ENCODE results near the gene STARD13. TPM values are rescaled to one million over a fixed set of nuclear protein-coding genes. Genes with fewer than 3 reads are reported as not detected.
A peak's percentile ranks its signal among the peaks of the same experiment; 100 is the strongest.

The STARD13 gene
- total RNA-seq, 1 donor from 2014 or later = 37.6 TPM

- Mint-ChIP-seq H3K36me3 (ENCODE audit: low read depth) (peaks cover 36% of the 10 kb centered on the region), H3K4me3 (ENCODE audit: unreplicated experiment) (no peak overlapping the region), H3K9me3 (ENCODE audit: low read depth) (no peaks in the 10 kb centered on the region), H3K27ac (ENCODE audit: unreplicated experiment) (peak overlapping the region; percentile 19), H3K4me1 (ENCODE audit: low read depth) (peaks cover 54% of the 10 kb centered on the region), H3K27me3 (ENCODE audit: low read depth) (no peaks in the 10 kb centered on the region)
- TF ChIP-seq, protein P1, sequence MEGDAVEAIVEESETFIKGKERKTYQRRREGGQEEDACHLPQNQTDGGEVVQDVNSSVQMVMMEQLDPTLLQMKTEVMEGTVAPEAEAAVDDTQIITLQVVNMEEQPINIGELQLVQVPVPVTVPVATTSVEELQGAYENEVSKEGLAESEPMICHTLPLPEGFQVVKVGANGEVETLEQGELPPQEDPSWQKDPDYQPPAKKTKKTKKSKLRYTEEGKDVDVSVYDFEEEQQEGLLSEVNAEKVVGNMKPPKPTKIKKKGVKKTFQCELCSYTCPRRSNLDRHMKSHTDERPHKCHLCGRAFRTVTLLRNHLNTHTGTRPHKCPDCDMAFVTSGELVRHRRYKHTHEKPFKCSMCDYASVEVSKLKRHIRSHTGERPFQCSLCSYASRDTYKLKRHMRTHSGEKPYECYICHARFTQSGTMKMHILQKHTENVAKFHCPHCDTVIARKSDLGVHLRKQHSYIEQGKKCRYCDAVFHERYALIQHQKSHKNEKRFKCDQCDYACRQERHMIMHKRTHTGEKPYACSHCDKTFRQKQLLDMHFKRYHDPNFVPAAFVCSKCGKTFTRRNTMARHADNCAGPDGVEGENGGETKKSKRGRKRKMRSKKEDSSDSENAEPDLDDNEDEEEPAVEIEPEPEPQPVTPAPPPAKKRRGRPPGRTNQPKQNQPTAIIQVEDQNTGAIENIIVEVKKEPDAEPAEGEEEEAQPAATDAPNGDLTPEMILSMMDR (IDR thresholded peaks at IDR 0.05) = no peak
- no peak for DNase-seq (ENCODE audit: low spot score)
Measured at GRCh38 chr13:33116321-33117010, 169.1 kb downstream of the STARD13 start.

GRCh38 chr13:33115274-33115673, 170.3 kb downstream of the STARD13 start:
- no peak for DNase-seq (ENCODE audit: low spot score)
- Mint-ChIP-seq H3K4me3 (ENCODE audit: unreplicated experiment) (no peak overlapping the region), H3K4me1 (ENCODE audit: low read depth) (peaks cover 58% of the 10 kb centered on the region), H3K36me3 (ENCODE audit: low read depth) (peaks cover 37% of the 10 kb centered on the region), H3K9me3 (ENCODE audit: low read depth) (no peaks in the 10 kb centered on the region), H3K27me3 (ENCODE audit: low read depth) (no peaks in the 10 kb centered on the region), H3K27ac (ENCODE audit: unreplicated experiment) (no peak overlapping the region)
- TF ChIP-seq, protein P1 (IDR thresholded peaks at IDR 0.05) = no peak

GRCh38 chr13:33114146-33114545, 171.4 kb downstream of the STARD13 start:
- TF ChIP-seq, protein P1 (IDR thresholded peaks at IDR 0.05) = no peak
- H3K36me3 Mint-ChIP-seq (ENCODE audit: low read depth) = peaks cover 43% of the 10 kb centered on the region
- H3K4me1 Mint-ChIP-seq (ENCODE audit: low read depth) = peaks cover 56% of the 10 kb centered on the region
- no peak overlapping the region for H3K4me3 Mint-ChIP-seq (ENCODE audit: unreplicated experiment)
- H3K9me3 Mint-ChIP-seq (ENCODE audit: low read depth) = no peaks in the 10 kb centered on the region
- H3K27me3 Mint-ChIP-seq (ENCODE audit: low read depth) = no peaks in the 10 kb centered on the region
- no peak overlapping the region for H3K27ac Mint-ChIP-seq (ENCODE audit: unreplicated experiment)
- DNase-seq (ENCODE audit: low spot score) = no peak

DNA sequence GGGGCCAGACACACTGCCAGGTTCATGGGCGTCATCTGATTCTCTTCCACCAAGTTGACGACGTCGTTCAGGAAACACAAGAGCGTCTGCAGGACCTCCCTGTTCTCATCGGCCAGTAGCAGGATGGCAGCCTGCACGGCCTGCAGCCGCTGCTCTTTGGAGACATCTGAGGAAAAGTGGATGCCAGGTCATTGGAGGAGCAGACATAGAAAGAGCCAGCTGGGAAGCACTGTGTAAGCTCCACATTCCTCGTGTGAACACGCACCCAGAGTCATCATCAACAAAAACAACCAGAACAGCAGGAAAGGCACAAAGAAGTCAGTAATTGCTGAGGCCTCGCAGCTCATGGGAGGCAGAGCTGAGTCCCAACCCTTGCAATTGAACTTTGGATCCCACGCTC, 172.8 kb downstream of the STARD13 start:
- H3K4me3 Mint-ChIP-seq (ENCODE audit: unreplicated experiment) = no peak overlapping the region
- H3K4me1 Mint-ChIP-seq (ENCODE audit: low read depth) = peaks cover 58% of the 10 kb centered on the region
- no peaks in the 10 kb centered on the region for H3K9me3 Mint-ChIP-seq (ENCODE audit: low read depth)
- DNase-seq (ENCODE audit: low spot score) = no peak
- H3K27me3 Mint-ChIP-seq (ENCODE audit: low read depth) = no peaks in the 10 kb centered on the region
- peaks cover 47% of the 10 kb centered on the region for H3K36me3 Mint-ChIP-seq (ENCODE audit: low read depth)
- TF ChIP-seq, protein P1 (IDR thresholded peaks at IDR 0.05) = no peak
- peak overlapping the region; percentile 9 for H3K27ac Mint-ChIP-seq (ENCODE audit: unreplicated experiment)

DNA sequence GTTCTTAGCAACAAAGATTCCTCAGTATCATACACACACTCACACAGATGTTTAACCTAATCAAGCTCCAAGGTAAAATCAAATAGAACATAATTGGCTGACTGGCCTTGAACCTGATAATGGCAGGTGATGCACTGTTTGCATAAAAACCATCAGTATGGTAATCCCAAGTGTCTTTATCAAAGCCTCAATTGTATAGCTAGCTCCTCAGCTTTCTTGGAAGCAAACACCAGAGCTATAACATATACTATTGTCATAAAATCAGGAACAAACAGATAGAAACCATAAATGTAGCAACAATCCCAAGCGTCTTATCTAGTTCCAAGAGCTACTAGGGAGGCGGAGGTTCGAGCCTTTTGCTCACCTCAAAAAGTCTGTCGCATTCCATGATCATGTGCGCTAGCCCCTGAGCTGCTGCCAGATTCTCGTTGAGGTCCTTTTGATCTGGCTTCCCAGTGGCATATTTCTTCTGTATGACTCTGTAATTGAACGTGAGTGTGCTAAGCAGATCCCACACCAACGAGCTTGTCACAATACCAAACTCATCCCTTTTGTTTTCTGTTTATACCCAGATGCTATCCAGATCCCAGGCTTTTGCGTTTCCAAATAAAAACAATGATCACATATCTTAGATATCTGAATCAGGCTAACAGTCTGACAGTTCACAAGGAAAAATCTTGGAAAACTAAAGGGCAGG, 174.0 kb downstream of the STARD13 start:
- TF ChIP-seq, protein P1 (IDR thresholded peaks at IDR 0.05) = no peak
- H3K4me3 Mint-ChIP-seq (ENCODE audit: unreplicated experiment) = no peak overlapping the region

More for the DNA sequence above, 174.0 kb downstream of the STARD13 start:
- no peak for DNase-seq (ENCODE audit: low spot score)
- H3K4me1 Mint-ChIP-seq (ENCODE audit: low read depth) = peaks cover 64% of the 10 kb centered on the region
- H3K27ac Mint-ChIP-seq (ENCODE audit: unreplicated experiment) = peak overlapping the region; percentile 91
- H3K9me3 Mint-ChIP-seq (ENCODE audit: low read depth) = no peaks in the 10 kb centered on the region
- H3K27me3 Mint-ChIP-seq (ENCODE audit: low read depth) = no peaks in the 10 kb centered on the region
- peaks cover 55% of the 10 kb centered on the region for H3K36me3 Mint-ChIP-seq (ENCODE audit: low read depth)

All from chondrocyte (in vitro differentiated cells).